ENCODE data around the gene BZW2.
A peak's percentile ranks its signal among the peaks of the same experiment; 100 is the strongest.

BZW2 gene

DNA sequence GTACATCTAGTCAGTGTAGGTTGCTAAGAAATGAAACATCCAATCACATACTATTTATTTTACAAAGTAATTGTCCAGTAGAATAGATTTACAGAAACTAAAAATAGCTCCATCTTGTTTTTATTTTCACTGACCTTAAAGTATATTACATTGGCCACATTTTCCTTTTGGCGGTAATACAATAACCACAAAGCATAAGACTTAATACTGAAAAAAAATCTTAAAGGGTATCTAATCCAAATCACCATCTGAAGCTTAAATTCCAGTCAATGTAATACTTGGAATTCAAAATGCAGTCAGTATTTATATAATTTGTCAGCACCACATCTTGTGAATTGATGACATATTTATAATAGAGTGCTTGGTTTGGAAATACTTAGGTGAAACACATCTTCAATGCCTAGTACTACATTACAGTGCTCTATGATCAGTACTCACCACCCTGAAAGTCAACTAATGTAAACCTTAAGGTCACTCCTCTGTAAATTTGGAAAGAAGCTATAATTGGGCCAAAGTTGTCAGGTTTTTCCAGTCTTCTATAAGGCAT lies 9.4 kb upstream of the BZW2 start:
- Histone ChIP-seq H3K36me3 (ENCODE audit: control insufficient read depth, insufficient read depth, low read length) (no peaks in the 10 kb centered on the region), H3K4me3 (replicated peaks; ENCODE audit: low read depth, low read length) (no peak overlapping the region), H3K27me3 (replicated peaks; ENCODE audit: control insufficient read depth, insufficient read depth, low read length) (no peaks in the 10 kb centered on the region; the same call in 1 of the 2 replicates)
- TF ChIP-seq, protein P1, sequence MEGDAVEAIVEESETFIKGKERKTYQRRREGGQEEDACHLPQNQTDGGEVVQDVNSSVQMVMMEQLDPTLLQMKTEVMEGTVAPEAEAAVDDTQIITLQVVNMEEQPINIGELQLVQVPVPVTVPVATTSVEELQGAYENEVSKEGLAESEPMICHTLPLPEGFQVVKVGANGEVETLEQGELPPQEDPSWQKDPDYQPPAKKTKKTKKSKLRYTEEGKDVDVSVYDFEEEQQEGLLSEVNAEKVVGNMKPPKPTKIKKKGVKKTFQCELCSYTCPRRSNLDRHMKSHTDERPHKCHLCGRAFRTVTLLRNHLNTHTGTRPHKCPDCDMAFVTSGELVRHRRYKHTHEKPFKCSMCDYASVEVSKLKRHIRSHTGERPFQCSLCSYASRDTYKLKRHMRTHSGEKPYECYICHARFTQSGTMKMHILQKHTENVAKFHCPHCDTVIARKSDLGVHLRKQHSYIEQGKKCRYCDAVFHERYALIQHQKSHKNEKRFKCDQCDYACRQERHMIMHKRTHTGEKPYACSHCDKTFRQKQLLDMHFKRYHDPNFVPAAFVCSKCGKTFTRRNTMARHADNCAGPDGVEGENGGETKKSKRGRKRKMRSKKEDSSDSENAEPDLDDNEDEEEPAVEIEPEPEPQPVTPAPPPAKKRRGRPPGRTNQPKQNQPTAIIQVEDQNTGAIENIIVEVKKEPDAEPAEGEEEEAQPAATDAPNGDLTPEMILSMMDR (IDR thresholded peaks at IDR 0.05; ENCODE audit: insufficient read depth, low read length, poor library complexity, severe bottlenecking): no peak
- DNase-seq (ENCODE audit: extremely low read depth, insufficient read length): no peak

DNA sequence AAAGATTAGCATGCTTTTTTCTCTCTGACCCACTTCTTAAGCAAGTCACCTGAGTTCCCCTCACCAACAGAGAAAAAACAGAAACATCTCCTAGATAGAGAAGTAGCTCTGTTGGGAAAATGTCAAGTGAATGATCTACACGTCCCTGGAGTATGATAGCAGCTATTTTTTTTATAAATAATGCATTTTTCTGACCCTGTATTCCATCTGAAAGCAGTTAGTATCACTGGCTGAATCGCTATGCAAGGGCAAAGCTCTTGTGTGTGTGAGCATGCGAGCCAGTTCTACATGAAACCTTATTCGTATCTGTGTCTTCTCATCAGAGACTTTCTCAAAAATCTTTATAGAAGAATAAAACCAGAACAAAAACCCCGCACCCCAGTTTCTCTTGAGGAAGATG lies 8.6 kb upstream of the BZW2 start:
- no peak for DNase-seq (ENCODE audit: extremely low read depth, insufficient read length)
- TF ChIP-seq, protein P1 (IDR thresholded peaks at IDR 0.05; ENCODE audit: insufficient read depth, low read length, poor library complexity, severe bottlenecking): no peak

DNA sequence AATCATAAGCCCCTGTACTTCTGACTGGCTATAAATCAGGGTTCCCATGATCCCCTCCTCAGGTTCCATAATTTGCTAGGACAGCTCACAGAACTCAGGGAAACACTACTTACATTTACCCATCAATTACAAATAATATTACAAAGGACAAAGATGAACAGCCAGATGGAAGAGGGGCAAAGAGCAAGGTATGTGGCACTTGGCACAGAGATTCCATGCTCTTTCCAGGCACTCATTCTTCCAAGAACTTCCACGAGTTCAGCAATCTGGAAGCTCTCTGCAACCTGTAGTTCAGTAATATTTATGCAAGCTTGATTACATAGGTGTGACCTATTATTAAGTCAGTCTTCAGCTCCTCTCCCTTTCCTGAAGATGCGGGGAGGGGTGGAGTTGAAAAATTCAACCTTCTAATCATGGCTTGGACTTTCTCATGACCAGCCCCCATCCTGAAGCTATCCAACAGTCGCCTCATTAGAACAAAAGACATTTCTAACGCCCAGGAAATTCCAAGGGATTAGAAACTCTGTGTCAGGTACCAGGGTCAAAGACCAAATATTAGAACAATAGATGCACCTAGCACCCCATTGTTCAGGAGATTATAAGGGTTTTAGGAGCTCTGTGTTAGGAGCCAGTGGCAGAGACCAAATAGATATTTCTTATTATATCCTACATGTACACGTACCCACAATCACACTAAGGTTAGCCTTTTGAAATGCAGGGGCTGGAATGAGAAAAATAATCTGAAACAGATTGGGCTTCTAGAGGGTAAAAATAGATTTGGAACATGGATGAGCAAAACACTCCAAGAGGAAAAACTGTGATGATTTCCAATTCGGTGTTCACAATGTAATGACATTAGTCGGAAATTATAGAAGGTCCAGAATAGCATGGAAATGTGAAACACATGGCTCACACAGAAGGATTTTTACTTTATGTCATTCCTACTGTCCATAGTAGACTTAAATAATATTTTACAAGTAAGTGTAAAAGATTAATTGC lies 7.4 kb upstream of the BZW2 start:
- no peaks in the 10 kb centered on the region for H3K36me3 ChIP-seq (ENCODE audit: control insufficient read depth, insufficient read depth, low read length)
- DNase-seq (ENCODE audit: extremely low read depth, insufficient read length): no peak
- TF ChIP-seq, protein P1 (IDR thresholded peaks at IDR 0.05; ENCODE audit: insufficient read depth, low read length, poor library complexity, severe bottlenecking): no peak

More for the DNA sequence above, 8.6 kb upstream of the BZW2 start:
- Histone ChIP-seq H3K27me3 (replicated peaks; ENCODE audit: control insufficient read depth, insufficient read depth, low read length) (no peaks in the 10 kb centered on the region; the same call in 1 of the 2 replicates), H3K4me3 (replicated peaks; ENCODE audit: low read depth, low read length) (no peak overlapping the region), H3K36me3 (ENCODE audit: control insufficient read depth, insufficient read depth, low read length) (no peaks in the 10 kb centered on the region)

DNA sequence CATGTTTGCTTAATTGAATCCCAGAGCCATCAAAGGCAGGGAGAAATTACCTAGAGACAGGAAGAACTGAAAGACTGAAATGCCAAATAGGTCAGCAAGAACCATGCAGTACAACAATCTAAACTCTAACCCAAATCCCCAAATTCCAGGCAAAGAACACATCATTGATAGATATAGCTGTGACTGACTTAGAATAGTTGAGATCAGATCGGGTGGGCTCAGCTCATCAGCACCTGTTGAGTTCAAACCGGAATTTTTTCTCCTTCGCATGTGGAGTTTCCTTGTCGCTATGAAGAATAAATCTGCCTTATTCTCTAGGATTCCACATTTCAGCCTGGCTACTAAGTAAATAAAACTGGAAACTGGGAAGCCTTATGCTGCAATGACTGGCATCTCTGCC lies 1.8 kb upstream of the BZW2 start:
- Histone ChIP-seq H3K27me3 (replicated peaks; ENCODE audit: control insufficient read depth, insufficient read depth, low read length) (peaks cover 2% of the 10 kb centered on the region; the same call in 1 of the 2 replicates), H3K4me3 (replicated peaks; ENCODE audit: low read depth, low read length) (no peak overlapping the region), H3K36me3 (ENCODE audit: control insufficient read depth, insufficient read depth, low read length) (no peaks in the 10 kb centered on the region)
- no peak for DNase-seq (ENCODE audit: extremely low read depth, insufficient read length)
- TF ChIP-seq, protein P1 (IDR thresholded peaks at IDR 0.05; ENCODE audit: insufficient read depth, low read length, poor library complexity, severe bottlenecking): no peak

More for the DNA sequence above, 7.4 kb upstream of the BZW2 start:
- Histone ChIP-seq H3K27me3 (replicated peaks; ENCODE audit: control insufficient read depth, insufficient read depth, low read length) (no peaks in the 10 kb centered on the region; the same call in 1 of the 2 replicates), H3K4me3 (replicated peaks; ENCODE audit: low read depth, low read length) (no peak overlapping the region)

DNA sequence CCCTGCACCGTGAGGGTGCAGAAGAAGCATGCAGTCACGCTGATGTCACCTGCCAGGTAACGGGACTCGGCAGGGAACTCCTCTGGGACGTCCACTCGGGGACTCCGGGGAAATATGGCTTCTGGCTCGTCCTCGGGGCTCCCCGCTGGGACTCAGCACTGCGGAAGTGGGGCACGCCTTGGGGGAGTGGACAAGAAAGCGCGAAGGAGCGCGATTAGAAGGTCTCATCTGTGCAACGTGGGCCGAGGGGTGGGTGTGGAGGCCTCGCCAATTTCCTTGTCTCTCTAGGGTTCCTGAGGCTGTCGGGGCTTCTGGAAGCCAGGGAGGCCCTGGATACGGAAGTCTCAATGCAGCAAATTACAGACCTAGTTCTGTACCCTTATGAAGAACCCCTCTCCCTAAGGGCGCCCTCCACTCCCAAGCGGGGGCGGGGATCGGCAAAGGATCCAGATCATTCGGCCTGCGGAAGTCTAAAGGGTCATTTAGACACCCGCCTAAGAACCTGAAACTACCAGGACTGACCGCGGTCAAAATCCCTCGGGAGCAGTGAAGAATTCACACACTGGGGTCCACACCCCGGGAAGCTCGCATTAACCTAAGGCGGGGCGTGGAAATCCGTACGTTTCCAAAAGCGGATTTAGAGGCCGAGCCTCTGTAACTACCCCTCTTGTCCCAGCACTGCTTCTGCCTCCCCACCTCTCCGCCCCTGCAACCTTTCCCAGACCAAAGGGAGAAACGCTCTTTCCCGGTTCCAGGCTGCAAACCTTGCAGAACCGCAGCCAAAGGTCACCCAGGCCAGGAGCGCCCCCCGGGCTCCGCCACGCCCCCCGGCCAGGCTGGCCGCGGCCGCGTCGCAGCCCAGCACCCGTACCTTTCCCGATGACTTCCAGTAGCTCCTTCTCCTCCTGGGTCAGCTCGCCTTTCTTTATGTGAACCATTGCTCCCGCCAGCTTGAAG lies 1.1 kb upstream of the BZW2 start:
- Histone ChIP-seq H3K36me3 (ENCODE audit: control insufficient read depth, insufficient read depth, low read length) (no peaks in the 10 kb centered on the region), H3K4me3 (replicated peaks; ENCODE audit: low read depth, low read length) (peak overlapping the region; percentile 56), H3K27me3 (replicated peaks; ENCODE audit: control insufficient read depth, insufficient read depth, low read length) (peaks cover 2% of the 10 kb centered on the region; the same call in 1 of the 2 replicates)
- peak; percentile 13 for DNase-seq (ENCODE audit: extremely low read depth, insufficient read length)
- TF ChIP-seq, protein P1 (IDR thresholded peaks at IDR 0.05; ENCODE audit: insufficient read depth, low read length, poor library complexity, severe bottlenecking): no peak

Measured in GM06990 (cell line).